ENCODE data around the gene GMDS. TPM values are rescaled to one million over a fixed set of nuclear protein-coding genes. Genes with fewer than 3 reads are reported as not detected.
A peak's percentile ranks its signal among the peaks of the same experiment; 100 is the strongest.

The GMDS gene
- total RNA-seq, 1 experiment from 2014 or later, result 7.9 TPM

- H3K36me3 ChIP-seq, result no peaks in the 10 kb centered on the region
- no peaks in the 10 kb centered on the region for H3K9me3 ChIP-seq (replicated peaks)
- H3K4me1 ChIP-seq (replicated peaks), result no peaks in the 10 kb centered on the region
- no peak overlapping the region for H3K4me3 ChIP-seq
- no peak overlapping the region for H3K27ac ChIP-seq
- no peaks in the 10 kb centered on the region for H3K27me3 ChIP-seq (replicated peaks)
- no peak for DNase-seq (ENCODE audit: low read depth in 1 of 2, low spot score in 2 of 2)
Observed at GRCh38 chr6:1960486-1961142, 284.8 kb downstream of the GMDS start.

GRCh38 chr6:1958257-1958656, 287.1 kb downstream of the GMDS start:
- Histone ChIP-seq H3K36me3 (no peaks in the 10 kb centered on the region), H3K4me1 (replicated peaks) (no peaks in the 10 kb centered on the region), H3K27me3 (replicated peaks) (no peaks in the 10 kb centered on the region), H3K4me3 (no peak overlapping the region), H3K9me3 (replicated peaks) (no peaks in the 10 kb centered on the region), H3K27ac (no peak overlapping the region)
- no peak for DNase-seq (ENCODE audit: low read depth in 1 of 2, low spot score in 2 of 2)

- Histone ChIP-seq H3K27me3 (replicated peaks) (no peaks in the 10 kb centered on the region), H3K4me1 (replicated peaks) (peaks cover 4% of the 10 kb centered on the region), H3K4me3 (no peak overlapping the region), H3K27ac (no peak overlapping the region), H3K36me3 (no peaks in the 10 kb centered on the region), H3K9me3 (replicated peaks) (no peaks in the 10 kb centered on the region)
- no peak for DNase-seq (ENCODE audit: low read depth in 1 of 2, low spot score in 2 of 2)
Observed at GRCh38 chr6:1957746-1958145, 287.7 kb downstream of the GMDS start.

- H3K36me3 ChIP-seq, result no peaks in the 10 kb centered on the region
- peaks cover 11% of the 10 kb centered on the region for H3K4me1 ChIP-seq (replicated peaks)
- DNase-seq (ENCODE audit: low read depth in 1 of 2, low spot score in 2 of 2), result peak; percentile 54 to 62
- no peaks in the 10 kb centered on the region for H3K27me3 ChIP-seq (replicated peaks)
- no peaks in the 10 kb centered on the region for H3K9me3 ChIP-seq (replicated peaks)
- no peak overlapping the region for H3K4me3 ChIP-seq
- peak overlapping the region; percentile 49 for H3K27ac ChIP-seq
Observed at GRCh38 chr6:1952740-1953360, 292.6 kb downstream of the GMDS start.

GRCh38 chr6:1950631-1951030, 294.8 kb downstream of the GMDS start:
- DNase-seq (ENCODE audit: low read depth in 1 of 2, low spot score in 2 of 2), result no peak
- Histone ChIP-seq H3K4me1 (replicated peaks) (peaks cover 11% of the 10 kb centered on the region), H3K36me3 (no peaks in the 10 kb centered on the region), H3K9me3 (replicated peaks) (no peaks in the 10 kb centered on the region), H3K27ac (no peak overlapping the region), H3K4me3 (no peak overlapping the region), H3K27me3 (replicated peaks) (no peaks in the 10 kb centered on the region)

- no peaks in the 10 kb centered on the region for H3K9me3 ChIP-seq (replicated peaks)
- no peaks in the 10 kb centered on the region for H3K36me3 ChIP-seq
- H3K4me3 ChIP-seq, result no peak overlapping the region
- no peaks in the 10 kb centered on the region for H3K27me3 ChIP-seq (replicated peaks)
- H3K4me1 ChIP-seq (replicated peaks), result peaks cover 11% of the 10 kb centered on the region
- no peak for DNase-seq (ENCODE audit: low read depth in 1 of 2, low spot score in 2 of 2)
- H3K27ac ChIP-seq, result no peak overlapping the region
Observed at GRCh38 chr6:1949538-1949937, 295.9 kb downstream of the GMDS start.

GRCh38 chr6:1947922-1948321, 297.5 kb downstream of the GMDS start:
- no peak overlapping the region for H3K27ac ChIP-seq
- no peaks in the 10 kb centered on the region for H3K27me3 ChIP-seq (replicated peaks)
- no peaks in the 10 kb centered on the region for H3K36me3 ChIP-seq
- H3K4me3 ChIP-seq, result no peak overlapping the region
- DNase-seq (ENCODE audit: low read depth in 1 of 2, low spot score in 2 of 2), result no peak
- H3K9me3 ChIP-seq (replicated peaks), result no peaks in the 10 kb centered on the region
- peaks cover 9% of the 10 kb centered on the region for H3K4me1 ChIP-seq (replicated peaks)

GRCh38 chr6:1946583-1946982, 298.8 kb downstream of the GMDS start:
- no peak overlapping the region for H3K4me3 ChIP-seq
- no peaks in the 10 kb centered on the region for H3K27me3 ChIP-seq (replicated peaks)
- no peak overlapping the region for H3K27ac ChIP-seq
- no peak for DNase-seq (ENCODE audit: low read depth in 1 of 2, low spot score in 2 of 2)
- no peaks in the 10 kb centered on the region for H3K9me3 ChIP-seq (replicated peaks)
- no peaks in the 10 kb centered on the region for H3K36me3 ChIP-seq
- no peaks in the 10 kb centered on the region for H3K4me1 ChIP-seq (replicated peaks)

- H3K36me3 ChIP-seq, result no peaks in the 10 kb centered on the region
- H3K4me1 ChIP-seq (replicated peaks), result no peaks in the 10 kb centered on the region
- H3K9me3 ChIP-seq (replicated peaks), result no peaks in the 10 kb centered on the region
- no peak for DNase-seq (ENCODE audit: low read depth in 1 of 2, low spot score in 2 of 2)
- no peak overlapping the region for H3K27ac ChIP-seq
- H3K27me3 ChIP-seq (replicated peaks), result no peaks in the 10 kb centered on the region
- no peak overlapping the region for H3K4me3 ChIP-seq
Observed at GRCh38 chr6:1945235-1945832, 300.1 kb downstream of the GMDS start.

- Histone ChIP-seq H3K4me1 (replicated peaks) (no peaks in the 10 kb centered on the region), H3K9me3 (replicated peaks) (no peaks in the 10 kb centered on the region), H3K27me3 (replicated peaks) (no peaks in the 10 kb centered on the region), H3K27ac (no peak overlapping the region), H3K4me3 (no peak overlapping the region), H3K36me3 (no peaks in the 10 kb centered on the region)
- DNase-seq (ENCODE audit: low read depth in 1 of 2, low spot score in 2 of 2), result no peak
Observed at GRCh38 chr6:1942834-1943233, 302.6 kb downstream of the GMDS start.

GRCh38 chr6:1941534-1941933, 303.9 kb downstream of the GMDS start:
- no peak for DNase-seq (ENCODE audit: low read depth in 1 of 2, low spot score in 2 of 2)

GRCh38 chr6:1940381-1940780, 305.0 kb downstream of the GMDS start:
- Histone ChIP-seq H3K36me3 (no peaks in the 10 kb centered on the region), H3K4me3 (no peak overlapping the region), H3K27ac (no peak overlapping the region), H3K4me1 (replicated peaks) (no peaks in the 10 kb centered on the region), H3K9me3 (replicated peaks) (no peaks in the 10 kb centered on the region), H3K27me3 (replicated peaks) (no peaks in the 10 kb centered on the region)
- DNase-seq (ENCODE audit: low read depth in 1 of 2, low spot score in 2 of 2), result no peak

More at GRCh38 chr6:1941534-1941933, 303.9 kb downstream of the GMDS start:
- H3K4me1 ChIP-seq (replicated peaks), result no peaks in the 10 kb centered on the region
- no peaks in the 10 kb centered on the region for H3K27me3 ChIP-seq (replicated peaks)
- no peak overlapping the region for H3K4me3 ChIP-seq
- H3K27ac ChIP-seq, result no peak overlapping the region
- H3K9me3 ChIP-seq (replicated peaks), result no peaks in the 10 kb centered on the region
- no peaks in the 10 kb centered on the region for H3K36me3 ChIP-seq

- DNase-seq (ENCODE audit: low read depth in 1 of 2, low spot score in 2 of 2), result no peak
- H3K36me3 ChIP-seq, result no peaks in the 10 kb centered on the region
- no peak overlapping the region for H3K27ac ChIP-seq
- H3K4me3 ChIP-seq, result no peak overlapping the region
- H3K9me3 ChIP-seq (replicated peaks), result no peaks in the 10 kb centered on the region; the same call in 1 of the 2 replicates
- no peaks in the 10 kb centered on the region for H3K27me3 ChIP-seq (replicated peaks)
- peaks cover 23% of the 10 kb centered on the region for H3K4me1 ChIP-seq (replicated peaks)
Observed at GRCh38 chr6:1933292-1933691, 312.1 kb downstream of the GMDS start.

- no peak overlapping the region for H3K4me3 ChIP-seq
Observed at GRCh38 chr6:1931817-1932216, 313.6 kb downstream of the GMDS start.

More at GRCh38 chr6:1931817-1932216, 313.6 kb downstream of the GMDS start:
- H3K9me3 ChIP-seq (replicated peaks), result no peaks in the 10 kb centered on the region; the same call in 1 of the 2 replicates
- peaks cover 23% of the 10 kb centered on the region for H3K4me1 ChIP-seq (replicated peaks)
- H3K36me3 ChIP-seq, result no peaks in the 10 kb centered on the region
- DNase-seq (ENCODE audit: low read depth in 1 of 2, low spot score in 2 of 2), result no peak
- H3K27ac ChIP-seq, result no peak overlapping the region
- no peaks in the 10 kb centered on the region for H3K27me3 ChIP-seq (replicated peaks)
